ENCODE measurements around the gene LCLAT1. TPM values are rescaled to one million over a fixed set of nuclear protein-coding genes. Genes with fewer than 3 reads are reported as not detected.

The LCLAT1 gene
- total RNA-seq: 6.4 and 15.2 TPM in 2 replicates

DNA sequence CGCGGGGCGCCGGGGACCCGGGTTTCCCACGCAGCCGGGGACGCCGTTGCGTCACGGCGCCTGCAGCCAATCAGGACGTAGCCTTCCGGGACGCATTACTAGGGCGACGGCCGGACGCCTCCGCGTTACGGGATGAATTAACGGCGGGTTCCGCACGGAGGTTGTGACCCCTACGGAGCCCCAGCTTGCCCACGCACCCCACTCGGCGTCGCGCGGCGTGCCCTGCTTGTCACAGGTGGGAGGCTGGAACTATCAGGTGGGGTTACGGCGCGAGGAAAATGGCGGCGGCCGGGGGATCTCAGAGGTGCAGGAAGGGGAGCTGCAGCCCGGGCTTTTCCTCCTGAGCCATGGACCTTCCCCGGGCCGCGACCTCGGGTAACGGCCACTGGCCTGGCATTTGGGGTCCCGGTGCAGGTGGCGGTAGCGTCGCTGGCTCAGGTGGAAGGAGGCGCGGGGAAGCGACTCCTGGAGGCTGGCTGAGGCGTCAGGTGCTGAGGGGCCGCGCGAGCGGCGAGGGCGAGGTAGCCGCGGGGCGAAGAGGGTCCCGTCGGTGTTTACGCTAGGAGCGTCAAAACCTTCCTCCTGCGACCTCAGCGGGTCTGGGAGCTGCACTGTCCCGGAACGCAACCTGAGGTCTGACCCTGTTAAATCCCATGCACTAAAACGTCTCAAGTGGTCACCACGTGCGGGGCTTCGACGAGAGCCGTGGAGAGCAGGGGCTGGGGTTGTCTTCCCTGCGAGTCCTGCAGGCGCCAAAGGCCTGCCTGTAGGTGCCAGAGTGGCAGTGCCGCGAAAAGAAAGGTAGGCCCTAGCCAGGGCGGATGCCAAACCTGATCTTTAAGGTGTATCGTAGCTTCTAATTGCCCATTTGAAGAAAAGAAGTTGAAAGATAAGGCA lies at the start of gene LCLAT1:
LCLAT1 (plus strand) TSS at position 98 of the 897 bp plus-strand sequence. CDS start 78,345 bp downstream, outside the sequence.

Other genes starting within 250 kb of the LCLAT1 start
- gene LBH, start 215.7 kb upstream of the LCLAT1 start, total RNA-seq: 5.4 and 6.2 TPM in 2 replicates